SU-DHL-6 (cell line): ENCODE data around the gene SPSB1.

ENCODE experiments used
- H2AFZ ChIP-seq: fragments of 200-600 bp; sonication (generic); 2 replicates; pipeline ENCODE4 v1.6.1; 2014; ENCODE audit warnings: low read depth, mild to moderate bottlenecking, moderate library complexity, mixed read lengths, antibody characterized with exemption, low read length; ENCODE audit not compliant: severe bottlenecking
- H3F3A ChIP-seq: fragments of 200-600 bp; shearing (Covaris generic); 2 replicates; pipeline ENCODE4 v1.6.0; 2016; ENCODE audit warnings: antibody characterized with exemption, mild to moderate bottlenecking; ENCODE audit not compliant: insufficient read depth
- H3K27ac ChIP-seq: fragments of 200-600 bp; sonication (generic); 2 replicates; pipeline ENCODE4 v1.5.1; 2016; ENCODE audit warnings: low read depth, mild to moderate bottlenecking, low read length, moderate library complexity, mixed read lengths
- H3K27me3 ChIP-seq: fragments of 200-600 bp; sonication (generic), shearing (Covaris generic); 2 replicates; pipeline ENCODE4 v1.6.0; 2014; ENCODE audit warnings: mild to moderate bottlenecking, low read length
- H3K36me3 ChIP-seq: fragments of 200-600 bp; sonication (generic); 2 replicates; pipeline ENCODE4 v1.6.1; 2014; ENCODE audit warnings: mild to moderate bottlenecking, low read length, mixed read lengths
- H3K4me2 ChIP-seq: fragments of 300-600, 200-600 bp; shearing (Covaris generic), sonication (generic); 2 replicates; pipeline ENCODE4 v1.6.0; 2014; ENCODE audit warnings: low read length, low read depth, mild to moderate bottlenecking; ENCODE audit not compliant: poor library complexity, severe bottlenecking
- H3K4me3 ChIP-seq: fragments of 200-600 bp; sonication (generic); 2 replicates; pipeline ENCODE4 v1.5.1; 2014; ENCODE audit warnings: antibody characterized with exemption, low read length, mild to moderate bottlenecking, mixed read lengths; ENCODE audit not compliant: insufficient read depth, poor library complexity, severe bottlenecking
- H3K79me2 ChIP-seq: fragments of 200-600 bp; sonication (generic); 2 replicates; pipeline ENCODE4 v1.6.1; 2014; ENCODE audit warnings: mild to moderate bottlenecking, low read length, moderate library complexity; ENCODE audit not compliant: insufficient read depth
- H3K9ac ChIP-seq: fragments of 200-600 bp; sonication (generic); 2 replicates; pipeline ENCODE4 v1.7.0; 2014; ENCODE audit warnings: mild to moderate bottlenecking, low read length
- H3K9me2 ChIP-seq: fragments of 200-600 bp; sonication (generic); replicated peaks from 2 replicates; pipeline ENCODE4 v1.6.1; 2014; ENCODE audit warnings: low read length; ENCODE audit not compliant: insufficient read depth
- H3K9me3 ChIP-seq: fragments of 200-600 bp; sonication (generic); 2 replicates; pipeline ENCODE4 v1.6.1; 2014; ENCODE audit warnings: low read length, mixed read lengths; ENCODE audit not compliant: insufficient read depth
- H4K20me1 ChIP-seq: fragments of 200-600 bp; sonication (generic); 2 replicates; pipeline ENCODE4 v1.6.1; 2014; ENCODE audit warnings: low read depth, mild to moderate bottlenecking, antibody characterized with exemption, low read length, moderate library complexity, mixed read lengths
- EZH2phosphoT487 ChIP-seq: fragments of 200-600 bp; sonication (generic), shearing (Covaris generic); conservative IDR thresholded peaks from 2 replicates; pipeline ENCODE4 v1.6.1; 2018; ENCODE audit warnings: mild to moderate bottlenecking, antibody characterized with exemption, low read length, moderate library complexity, mixed read lengths
- TF ChIP-seq, protein P1 (sequence below): fragments of 200-600 bp; sonication (generic); IDR thresholded peaks from one replicate; pipeline ENCODE4 v1.5.1; 2017; ENCODE audit warnings: antibody characterized with exemption, mild to moderate bottlenecking, low read length, moderate library complexity; ENCODE audit not compliant: insufficient read depth, poor library complexity, severe bottlenecking

The SPSB1 gene

DNA sequence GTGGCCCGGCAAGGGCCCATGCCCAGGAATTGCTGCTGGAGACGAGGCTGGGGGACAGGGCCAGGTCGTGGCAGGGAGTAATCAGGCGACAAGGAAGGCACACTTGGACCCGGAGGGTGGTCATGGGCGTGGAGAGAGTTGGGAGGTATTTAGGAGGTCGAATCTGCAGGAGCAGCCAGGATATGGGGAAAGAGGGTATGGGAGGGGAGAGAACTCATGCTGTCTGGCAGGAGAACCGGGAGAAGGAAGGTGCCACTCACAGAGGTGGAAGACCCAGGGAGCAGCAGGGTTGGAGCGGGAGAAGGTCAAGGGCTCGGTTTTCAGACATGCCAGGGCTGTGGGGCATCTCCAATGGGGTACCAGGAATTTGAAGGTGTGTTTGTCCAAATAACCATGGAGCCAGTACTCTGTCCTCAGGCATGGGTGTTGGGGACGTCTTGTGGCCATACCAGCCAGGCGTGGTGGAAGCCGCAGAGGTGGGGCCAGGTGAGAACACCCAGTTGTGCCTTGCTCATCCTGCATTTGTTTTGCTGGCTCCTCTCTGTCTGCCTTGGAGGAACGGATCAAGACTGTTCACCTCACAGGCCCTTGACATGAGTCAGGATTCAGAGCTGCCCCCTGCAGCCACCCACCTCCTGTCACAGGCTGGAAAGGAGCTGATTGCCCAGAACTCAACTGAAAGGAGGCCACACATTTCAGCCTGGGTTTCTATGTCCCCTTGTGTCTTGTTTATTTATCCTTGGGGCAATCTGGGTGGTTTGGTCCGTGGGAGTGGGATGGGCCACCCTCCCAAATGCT is 111.6 kb downstream of the SPSB1 start:
- Histone ChIP-seq H3K79me2 (no peaks in the 10 kb centered on the region), H3K9me2 (no peaks in the 10 kb centered on the region), H3K4me2 (no peak overlapping the region), H3F3A (no peaks in the 10 kb centered on the region), H3K27ac (no peak overlapping the region), H2AFZ (no peak overlapping the region), H3K9ac (no peak overlapping the region), H3K9me3 (no peaks in the 10 kb centered on the region), H3K4me3 (no peak overlapping the region), H3K27me3 (no peaks in the 10 kb centered on the region; the same call in 1 of the 2 replicates), H4K20me1 (no peaks in the 10 kb centered on the region), H3K36me3 (no peaks in the 10 kb centered on the region)
- no peak for TF ChIP-seq EZH2phosphoT487
- TF ChIP-seq, protein P1, sequence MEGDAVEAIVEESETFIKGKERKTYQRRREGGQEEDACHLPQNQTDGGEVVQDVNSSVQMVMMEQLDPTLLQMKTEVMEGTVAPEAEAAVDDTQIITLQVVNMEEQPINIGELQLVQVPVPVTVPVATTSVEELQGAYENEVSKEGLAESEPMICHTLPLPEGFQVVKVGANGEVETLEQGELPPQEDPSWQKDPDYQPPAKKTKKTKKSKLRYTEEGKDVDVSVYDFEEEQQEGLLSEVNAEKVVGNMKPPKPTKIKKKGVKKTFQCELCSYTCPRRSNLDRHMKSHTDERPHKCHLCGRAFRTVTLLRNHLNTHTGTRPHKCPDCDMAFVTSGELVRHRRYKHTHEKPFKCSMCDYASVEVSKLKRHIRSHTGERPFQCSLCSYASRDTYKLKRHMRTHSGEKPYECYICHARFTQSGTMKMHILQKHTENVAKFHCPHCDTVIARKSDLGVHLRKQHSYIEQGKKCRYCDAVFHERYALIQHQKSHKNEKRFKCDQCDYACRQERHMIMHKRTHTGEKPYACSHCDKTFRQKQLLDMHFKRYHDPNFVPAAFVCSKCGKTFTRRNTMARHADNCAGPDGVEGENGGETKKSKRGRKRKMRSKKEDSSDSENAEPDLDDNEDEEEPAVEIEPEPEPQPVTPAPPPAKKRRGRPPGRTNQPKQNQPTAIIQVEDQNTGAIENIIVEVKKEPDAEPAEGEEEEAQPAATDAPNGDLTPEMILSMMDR: no peak

DNA sequence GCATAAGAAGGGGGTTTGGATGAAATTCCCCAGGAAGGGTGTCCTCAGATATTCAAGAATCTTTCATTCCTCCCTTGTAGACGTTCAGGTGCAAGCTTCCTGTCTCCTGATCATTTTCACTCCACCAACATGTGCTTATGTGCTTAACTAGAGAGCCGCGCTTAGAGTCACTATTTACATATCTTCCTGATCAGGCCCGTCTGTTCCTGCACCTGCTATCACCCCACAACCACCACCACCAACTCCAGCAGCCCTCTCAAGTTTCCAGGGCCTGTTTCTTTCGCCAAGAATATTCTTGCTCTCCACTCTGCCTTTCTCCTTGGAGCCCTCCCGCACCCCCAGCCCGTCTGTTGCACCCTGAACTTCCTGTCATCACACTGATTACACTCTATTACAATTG is 113.4 kb downstream of the SPSB1 start:
- no peaks in the 10 kb centered on the region for H3K36me3 ChIP-seq
- H2AFZ ChIP-seq: no peak overlapping the region
- no peaks in the 10 kb centered on the region for H3K9me3 ChIP-seq
- TF ChIP-seq, protein P1: no peak
- no peak for TF ChIP-seq EZH2phosphoT487
- no peaks in the 10 kb centered on the region for H4K20me1 ChIP-seq
- no peaks in the 10 kb centered on the region for H3K79me2 ChIP-seq
- H3K9ac ChIP-seq: no peak overlapping the region
- no peaks in the 10 kb centered on the region for H3K9me2 ChIP-seq
- peaks cover 9% of the 10 kb centered on the region; the same call in 1 of the 2 replicates for H3F3A ChIP-seq
- H3K27ac ChIP-seq: no peak overlapping the region
- no peaks in the 10 kb centered on the region; the same call in 1 of the 2 replicates for H3K27me3 ChIP-seq
- H3K4me3 ChIP-seq: no peak overlapping the region
- no peak overlapping the region for H3K4me2 ChIP-seq

DNA sequence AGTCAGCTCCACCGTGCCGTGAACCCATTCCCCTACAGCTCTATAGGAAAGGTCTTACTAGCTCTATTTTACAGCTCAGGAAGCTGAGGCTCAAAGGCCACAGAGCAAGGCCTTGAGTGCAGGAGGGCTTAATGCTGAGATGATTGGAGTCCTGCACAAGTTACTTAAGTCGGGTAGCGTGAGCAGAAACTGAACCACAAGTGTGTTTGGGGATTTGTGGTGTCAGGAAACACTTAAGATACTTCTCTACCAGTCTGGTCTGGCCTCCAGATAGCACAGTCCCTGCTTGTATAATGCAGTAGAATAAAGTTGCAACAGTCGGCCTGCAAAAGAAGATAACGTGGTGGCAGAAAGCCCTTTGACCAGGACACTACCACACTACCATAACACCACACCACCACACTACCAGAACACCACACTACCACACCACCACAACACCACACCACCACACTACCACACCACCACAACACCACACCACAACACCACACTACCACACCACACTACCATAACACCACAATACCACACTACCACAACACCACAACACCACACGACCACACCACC is 118.1 kb downstream of the SPSB1 start:
- Histone ChIP-seq H3K4me2 (no peak overlapping the region), H3K79me2 (no peaks in the 10 kb centered on the region), H3K9me2 (no peaks in the 10 kb centered on the region), H3K9ac (no peak overlapping the region), H3K27ac (0 out of 2 replicates have a peak overlapping the region, but pooled peaks have one; percentile 12), H3K27me3 (no peaks in the 10 kb centered on the region), H3K36me3 (no peaks in the 10 kb centered on the region), H2AFZ (no peak overlapping the region), H3K9me3 (no peaks in the 10 kb centered on the region), H3K4me3 (no peak overlapping the region), H4K20me1 (no peaks in the 10 kb centered on the region), H3F3A (peaks cover 10% of the 10 kb centered on the region; the same call in 1 of the 2 replicates)
- TF ChIP-seq, protein P1: no peak
- no peak for TF ChIP-seq EZH2phosphoT487
